ENCODE measurements around the gene FAM193A.

DNA sequence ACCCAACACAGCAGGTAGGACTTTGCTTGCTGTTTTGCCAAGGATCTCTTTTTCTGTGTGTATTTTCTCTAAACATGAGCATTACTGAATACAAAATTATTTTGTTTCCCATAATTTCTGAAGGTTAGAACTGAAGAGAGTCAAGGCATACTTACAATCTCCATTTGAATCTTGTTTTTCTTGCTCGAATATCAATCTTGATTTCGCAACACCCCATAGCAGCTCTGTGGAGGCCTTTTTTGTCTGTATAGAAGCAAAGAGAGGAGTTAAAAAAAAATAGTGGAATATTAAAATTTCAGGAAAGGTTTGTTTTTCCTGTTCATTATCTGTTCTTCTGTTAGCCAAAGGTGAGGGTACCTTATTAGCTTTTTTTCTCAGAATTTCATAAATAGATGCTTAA, 126.8 kb downstream of the FAM193A start:
- TF ChIP-seq, protein P1, sequence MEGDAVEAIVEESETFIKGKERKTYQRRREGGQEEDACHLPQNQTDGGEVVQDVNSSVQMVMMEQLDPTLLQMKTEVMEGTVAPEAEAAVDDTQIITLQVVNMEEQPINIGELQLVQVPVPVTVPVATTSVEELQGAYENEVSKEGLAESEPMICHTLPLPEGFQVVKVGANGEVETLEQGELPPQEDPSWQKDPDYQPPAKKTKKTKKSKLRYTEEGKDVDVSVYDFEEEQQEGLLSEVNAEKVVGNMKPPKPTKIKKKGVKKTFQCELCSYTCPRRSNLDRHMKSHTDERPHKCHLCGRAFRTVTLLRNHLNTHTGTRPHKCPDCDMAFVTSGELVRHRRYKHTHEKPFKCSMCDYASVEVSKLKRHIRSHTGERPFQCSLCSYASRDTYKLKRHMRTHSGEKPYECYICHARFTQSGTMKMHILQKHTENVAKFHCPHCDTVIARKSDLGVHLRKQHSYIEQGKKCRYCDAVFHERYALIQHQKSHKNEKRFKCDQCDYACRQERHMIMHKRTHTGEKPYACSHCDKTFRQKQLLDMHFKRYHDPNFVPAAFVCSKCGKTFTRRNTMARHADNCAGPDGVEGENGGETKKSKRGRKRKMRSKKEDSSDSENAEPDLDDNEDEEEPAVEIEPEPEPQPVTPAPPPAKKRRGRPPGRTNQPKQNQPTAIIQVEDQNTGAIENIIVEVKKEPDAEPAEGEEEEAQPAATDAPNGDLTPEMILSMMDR (IDR thresholded peaks at IDR 0.05): no peak
- no peak for TF ChIP-seq POLR2AphosphoS5 (IDR thresholded peaks at IDR 0.05; ENCODE audit: insufficient read depth in 1 of 2, low read depth in 1 of 2)
- TF ChIP-seq POLR2A (IDR thresholded peaks at IDR 0.05): no peak
